Common myeloid progenitor, CD34-positive (primary cell): ENCODE results near the gene CCDC171.

Experiments used
- CTCF ChIA-PET: fragments of 350-600 bp; sonication (Branson Sonifier 250); formaldehyde crosslinking; loops from one replicate; lab custom pipeline; 2021; ENCODE audit warnings: antibody characterized with exemption; lab: Charles Lee
- POLR2A ChIA-PET: fragments of 350-600 bp; sonication (Branson Sonifier 250); formaldehyde crosslinking; loops from one replicate; lab custom pipeline; 2021; ENCODE audit warnings: antibody characterized with exemption; lab: Charles Lee
- DNase-seq, 3 donors: peaks; one replicate each; pipeline versions ENCODE4 v3.0.0 to v3.0.0-alpha.2; 2013
- H3K27ac ChIP-seq, 2 experiments: 1 replicate in 1 of 2; 2 replicates in 1 of 2; pipeline ENCODE4 v1.7.0; 2013; ENCODE audit warnings: inconsistent platforms in 2 of 2, low read length in 2 of 2, mild to moderate bottlenecking in 2 of 2, low read depth in 1 of 2, moderate library complexity in 1 of 2; ENCODE audit not compliant: severe bottlenecking in 2 of 2, insufficient read depth in 1 of 2, poor library complexity in 1 of 2
- H3K27me3 ChIP-seq, 5 experiments: replicated peaks in 2 of 5; 1 replicate in 3 of 5; 2 replicates in 2 of 5; pipeline versions ENCODE4 v1.6.1 to v1.7.0; 2013; ENCODE audit warnings: low read length in 4 of 5, mild to moderate bottlenecking in 2 of 5, moderate library complexity in 2 of 5, inconsistent platforms in 1 of 5; ENCODE audit not compliant: insufficient read depth in 5 of 5, control insufficient read depth in 4 of 5
- H3K36me3 ChIP-seq, 4 experiments: 1 replicate in 2 of 4; 2 replicates in 2 of 4; pipeline versions ENCODE4 v1.6.1 to v1.7.0; 2013; ENCODE audit warnings: low read length in 3 of 4, control low read depth in 1 of 4, mild to moderate bottlenecking in 1 of 4; ENCODE audit not compliant: control insufficient read depth in 4 of 4, insufficient read depth in 4 of 4
- H3K4me1 ChIP-seq, 4 experiments: 1 replicate in 3 of 4; 2 replicates in 1 of 4; pipeline versions ENCODE4 v1.6.1 to v1.7.1; 2013; ENCODE audit warnings: low read length in 3 of 4, mild to moderate bottlenecking in 3 of 4, control low read depth in 1 of 4, inconsistent platforms in 1 of 4, moderate library complexity in 1 of 4; ENCODE audit not compliant: control insufficient read depth in 4 of 4, insufficient read depth in 4 of 4; ENCODE audit errors: control extremely low read depth in 1 of 4
- H3K4me3 ChIP-seq, 7 experiments: 1 replicate in 4 of 7; 2 replicates in 3 of 7; pipeline versions ENCODE4 v1.5.1 to v1.7.0; 2013; ENCODE audit warnings: mild to moderate bottlenecking in 7 of 7, low read length in 6 of 7, moderate library complexity in 6 of 7, inconsistent platforms in 2 of 7, low read depth in 2 of 7, control low read depth in 1 of 7; ENCODE audit not compliant: insufficient read depth in 4 of 7, control insufficient read depth in 1 of 7; ENCODE audit errors: extremely low read depth in 1 of 7
- H3K9me3 ChIP-seq, 5 experiments: 1 replicate in 4 of 5; 2 replicates in 1 of 5; pipeline versions ENCODE4 v1.6.1 to v1.7.1; 2013; ENCODE audit warnings: low read length in 4 of 5, mild to moderate bottlenecking in 2 of 5, inconsistent platforms in 1 of 5, low read depth in 1 of 5, moderate library complexity in 1 of 5; ENCODE audit not compliant: control insufficient read depth in 4 of 5, insufficient read depth in 2 of 5; ENCODE audit errors: control extremely low read depth in 1 of 5
- WGBS: methylation state at CpG from one replicate; pipeline ENCODE4 v1.1.5; 2013; ENCODE audit not compliant: insufficient coverage; 5-methylcytosine and 5-hydroxymethylcytosine counted together

The CCDC171 gene

GRCh38 chr9:16023446-16023845, 470.6 kb downstream of the CCDC171 start:
- H3K27me3 ChIP-seq: no peaks in the 10 kb centered on the region
- no peaks in the 10 kb centered on the region for H3K36me3 ChIP-seq
- no peaks in the 10 kb centered on the region for H3K4me1 ChIP-seq
- ChIA-PET POLR2A (no interaction called here), CTCF (no interaction called here)
- WGBS: 100% methylated on average over 1 of the region's 1 CpG
- no peak for DNase-seq
- no peak overlapping the region for H3K27ac ChIP-seq
- H3K4me3 ChIP-seq: no peak overlapping the region
- H3K9me3 ChIP-seq: peaks cover 0 to 1% (median 0%) of the 10 kb centered on the region in 5 experiments
